MCF 10A (cell line): ENCODE results near the gene SYNDIG1L. TPM values are rescaled to one million over a fixed set of nuclear protein-coding genes. Genes with fewer than 3 reads are reported as not detected.

Experiments used
- Bru-seq: library from RNA; stranded (reverse); fragments of 400-500 nt; gene quantifications from one replicate; lab custom pipeline; 2021; lab: Mats Ljungman, UMichigan
- BruChase-seq, 2 experiments: library from RNA; stranded (reverse); fragments of 400-500 nt; gene quantifications; one replicate each; lab custom pipeline; 2021; lab: Mats Ljungman, UMichigan
- BruUV-seq: library from RNA; stranded (reverse); fragments of 400-500 nt; replicated peaks from 2 replicates; lab custom pipeline; 2021; lab: Mats Ljungman, UMichigan
- CTCF ChIA-PET: fragments of 300-600 bp; sonication (Branson Sonifier 250); formaldehyde crosslinking; extraction: SDS; loops from one replicate; lab custom pipeline; 2021; ENCODE audit warnings: antibody characterized with exemption, inconsistent platforms; lab: Yijun Ruan, JAX
- POLR2A ChIA-PET: fragments of 300-600, 350-650 bp; sonication (Branson Sonifier 250); formaldehyde crosslinking; extraction: SDS; loops from one replicate; lab custom pipeline; 2020; ENCODE audit warnings: antibody characterized with exemption, inconsistent platforms; lab: Yijun Ruan, JAX
- DNase-seq: peaks from one replicate; pipeline ENCODE4 v3.0.0-alpha.2; 2018; ENCODE audit not compliant: unreplicated experiment
- H3K27ac Mint-ChIP-seq: one replicate; pipeline ENCODE4 v1.8.0; 2022; ENCODE audit warnings: mild to moderate bottlenecking, low read depth, mixed read lengths; ENCODE audit not compliant: unreplicated experiment
- H3K27me3 Mint-ChIP-seq: one replicate; pipeline ENCODE4 v1.8.0; 2022; ENCODE audit warnings: mixed read lengths; ENCODE audit not compliant: insufficient read depth, unreplicated experiment
- H3K36me3 Mint-ChIP-seq: one replicate; pipeline ENCODE4 v1.8.0; 2022; ENCODE audit warnings: mild to moderate bottlenecking, moderate library complexity, mixed read lengths; ENCODE audit not compliant: insufficient read depth, unreplicated experiment
- H3K4me1 Mint-ChIP-seq: one replicate; pipeline ENCODE4 v1.8.0; 2022; ENCODE audit warnings: mixed read lengths; ENCODE audit not compliant: insufficient read depth, unreplicated experiment
- H3K4me3 Mint-ChIP-seq: one replicate; pipeline ENCODE4 v1.8.0; 2022; ENCODE audit warnings: mild to moderate bottlenecking, moderate library complexity, mixed read lengths; ENCODE audit not compliant: unreplicated experiment
- H3K9me3 Mint-ChIP-seq: one replicate; pipeline ENCODE4 v1.8.0; 2022; ENCODE audit warnings: mixed read lengths; ENCODE audit not compliant: unreplicated experiment
- intact Hi-C: fragments of 100-400 bp; cut with micrococcal nuclease; formaldehyde crosslinking; loops from 2 replicates; pipeline ENCODE4 v1.14.1; 2022
- long read RNA-seq: library from polyadenylated mRNA; stranded (forward); transcript quantifications from one replicate; pipeline ENCODE4 v2.0.0, GENCODE V29; 2022
- total RNA-seq: library from RNA; stranded (reverse); gene quantifications from 2 replicates; pipeline ENCODE4 v1.2.3, GENCODE V29; 2022
- TF ChIP-seq, protein P1 (sequence below): fragments of 200-600 bp; IDR thresholded peaks from one replicate; pipeline ENCODE4 v1.8.0; 2022; ENCODE audit warnings: antibody characterized with exemption, mild to moderate bottlenecking; ENCODE audit not compliant: unreplicated experiment

SYNDIG1L gene
- total RNA-seq (not detected in 2 replicates), Bru-seq, nascent RNA (percentile 11 among the genes with signal in this experiment), BruChase-seq, experiment 1, labeled RNA remaining after a 6-hour chase (percentile 23 among the genes with signal in this experiment), BruChase-seq, experiment 2, labeled RNA remaining after a 2-hour chase (percentile 18 among the genes with signal in this experiment)
- long read RNA-seq, result 0 reads

DNA sequence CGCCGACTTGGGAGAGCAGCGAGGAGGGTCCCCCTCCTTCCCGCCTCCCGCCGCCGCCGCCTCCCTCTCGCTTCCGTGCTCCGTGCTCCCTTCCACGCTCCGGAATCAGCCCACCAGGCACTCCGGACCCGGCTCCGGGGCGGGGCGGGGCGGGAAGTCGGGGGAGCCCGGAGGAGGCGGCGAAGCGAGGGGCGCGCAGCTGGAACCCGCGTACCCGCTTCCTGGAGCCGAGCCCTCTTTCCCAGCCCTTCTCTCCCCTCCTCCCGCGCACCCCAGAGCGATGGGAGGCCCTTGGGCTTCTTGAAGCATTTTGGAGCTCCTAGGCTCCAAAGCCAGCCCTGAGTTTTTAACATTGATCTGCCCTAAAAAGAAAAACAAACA is at the start of gene SYNDIG1L:
SYNDIG1L (minus strand) TSS at position 9 of the 381 bp plus-strand sequence. CDS start 16,466 bp downstream, outside the sequence.
- Mint-ChIP-seq H3K4me3 (no peak within 1 kb of the TSS), H3K27ac (no peak within 1 kb of the TSS), H3K27me3 (peaks cover 62% of the 10 kb centered on the region), H3K4me1 (no peaks in the 10 kb centered on the region), H3K9me3 (no peaks in the 10 kb centered on the region), H3K36me3 (no peaks in the 10 kb centered on the region)
- BruUV-seq, result no TSS peak
- ChIA-PET POLR2A (no interaction called here), CTCF (no interaction called here)
- TF ChIP-seq, protein P1, sequence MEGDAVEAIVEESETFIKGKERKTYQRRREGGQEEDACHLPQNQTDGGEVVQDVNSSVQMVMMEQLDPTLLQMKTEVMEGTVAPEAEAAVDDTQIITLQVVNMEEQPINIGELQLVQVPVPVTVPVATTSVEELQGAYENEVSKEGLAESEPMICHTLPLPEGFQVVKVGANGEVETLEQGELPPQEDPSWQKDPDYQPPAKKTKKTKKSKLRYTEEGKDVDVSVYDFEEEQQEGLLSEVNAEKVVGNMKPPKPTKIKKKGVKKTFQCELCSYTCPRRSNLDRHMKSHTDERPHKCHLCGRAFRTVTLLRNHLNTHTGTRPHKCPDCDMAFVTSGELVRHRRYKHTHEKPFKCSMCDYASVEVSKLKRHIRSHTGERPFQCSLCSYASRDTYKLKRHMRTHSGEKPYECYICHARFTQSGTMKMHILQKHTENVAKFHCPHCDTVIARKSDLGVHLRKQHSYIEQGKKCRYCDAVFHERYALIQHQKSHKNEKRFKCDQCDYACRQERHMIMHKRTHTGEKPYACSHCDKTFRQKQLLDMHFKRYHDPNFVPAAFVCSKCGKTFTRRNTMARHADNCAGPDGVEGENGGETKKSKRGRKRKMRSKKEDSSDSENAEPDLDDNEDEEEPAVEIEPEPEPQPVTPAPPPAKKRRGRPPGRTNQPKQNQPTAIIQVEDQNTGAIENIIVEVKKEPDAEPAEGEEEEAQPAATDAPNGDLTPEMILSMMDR, result no peak
- intact Hi-C loops, result no loop called here
- DNase-seq, result no peak

DNA sequence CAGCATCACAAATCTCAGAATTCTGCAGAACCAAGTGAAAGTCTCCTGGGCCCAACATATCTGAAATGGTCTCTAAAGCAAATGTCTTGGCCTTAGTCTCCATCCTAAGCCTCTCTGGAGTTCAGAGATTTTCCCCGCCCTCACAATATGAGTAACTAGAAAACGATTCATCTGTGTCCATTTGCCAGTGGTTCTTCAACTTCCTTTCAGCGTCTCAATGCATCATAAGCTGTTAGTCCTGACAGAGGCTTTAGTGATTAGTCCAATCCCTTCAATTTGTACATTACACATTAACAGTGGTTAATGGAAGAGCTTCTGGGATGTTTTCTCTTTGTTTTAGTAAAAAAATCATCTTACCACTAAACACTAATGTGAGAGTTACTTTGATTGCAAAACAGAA is 49.7 kb upstream of the SYNDIG1L start:
- POLR2A ChIA-PET, result no interaction called here
- BruUV-seq, result no TSS peak
- intact Hi-C loops, result no loop called here

DNA sequence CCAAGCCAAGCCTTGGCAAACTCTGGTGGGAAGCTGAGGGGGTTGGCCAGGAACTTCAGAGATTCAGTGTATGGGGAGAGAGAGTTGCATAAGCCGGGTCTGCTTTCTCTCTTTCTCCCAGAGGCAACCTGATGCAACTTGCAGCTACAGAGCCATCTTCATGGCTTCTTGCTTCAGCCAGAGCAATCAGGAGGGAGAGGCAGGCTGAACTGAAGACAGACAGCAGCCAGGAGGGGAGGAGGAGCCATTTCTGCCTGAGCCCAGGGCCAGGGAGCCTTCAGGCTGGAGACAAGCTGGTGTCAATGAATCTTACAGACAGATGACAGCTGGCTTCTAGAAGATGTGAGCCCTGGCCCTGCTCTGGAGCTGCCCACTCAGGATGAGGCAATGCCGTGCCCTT is 48.4 kb upstream of the SYNDIG1L start:
- BruUV-seq, result no TSS peak
- Mint-ChIP-seq H3K27ac (peak overlapping the region; percentile 51), H3K4me1 (no peaks in the 10 kb centered on the region), H3K27me3 (no peaks in the 10 kb centered on the region), H3K9me3 (no peaks in the 10 kb centered on the region), H3K4me3 (no peak overlapping the region), H3K36me3 (peaks cover 11% of the 10 kb centered on the region)
- ChIA-PET CTCF (interaction anchor here (0.6 kb wide), 1 partner anchor 111 kb away, joined by 3 read pairs; no protein-coding TSS in a partner anchor), POLR2A (interaction anchor here (0.9 kb wide), 1 partner anchor 19 kb away, joined by 4 read pairs; the partner anchor contains the start of genes ISCA2 and NPC2)
- TF ChIP-seq, protein P1, result no peak
- intact Hi-C loops, result no loop called here
- DNase-seq, result no peak

More for the DNA sequence above, 49.7 kb upstream of the SYNDIG1L start:
- no peak overlapping the region for H3K4me3 Mint-ChIP-seq
- no peak overlapping the region for H3K27ac Mint-ChIP-seq
- H3K27me3 Mint-ChIP-seq, result no peaks in the 10 kb centered on the region
- H3K9me3 Mint-ChIP-seq, result no peaks in the 10 kb centered on the region
- peaks cover 24% of the 10 kb centered on the region for H3K36me3 Mint-ChIP-seq
- TF ChIP-seq, protein P1, result no peak
- CTCF ChIA-PET, result interaction anchor here (0.6 to 0.9 kb wide), 2 partner anchors 12 to 116 kb away, joined by 3 read pairs; no protein-coding TSS in a partner anchor
- no peaks in the 10 kb centered on the region for H3K4me1 Mint-ChIP-seq
- DNase-seq, result no peak

DNA sequence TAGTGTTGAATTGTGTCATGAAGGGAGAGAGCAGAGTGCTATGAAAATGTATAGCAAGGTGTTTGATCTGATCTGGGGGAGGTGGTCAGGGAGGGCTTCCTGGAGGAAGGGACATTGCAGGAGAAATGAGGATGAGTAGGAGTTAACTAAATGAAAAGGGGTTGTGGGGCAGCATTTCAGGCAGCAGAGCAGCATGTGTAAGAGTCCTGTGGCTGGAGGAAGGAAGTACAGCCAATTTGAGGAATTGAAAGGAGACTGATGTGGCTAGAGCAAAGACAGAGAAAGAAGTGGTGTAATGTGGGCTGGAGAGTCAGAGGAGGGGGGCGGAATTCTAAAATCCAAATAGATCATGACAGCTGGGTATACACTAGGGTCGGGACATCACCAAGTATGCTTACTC is 46.6 kb upstream of the SYNDIG1L start:
- Mint-ChIP-seq H3K4me3 (no peak overlapping the region), H3K9me3 (no peaks in the 10 kb centered on the region), H3K4me1 (no peaks in the 10 kb centered on the region), H3K36me3 (peaks cover 6% of the 10 kb centered on the region), H3K27me3 (no peaks in the 10 kb centered on the region), H3K27ac (no peak overlapping the region)
- POLR2A ChIA-PET, result no interaction called here
- DNase-seq, result no peak
- CTCF ChIA-PET, result no interaction called here
- TF ChIP-seq, protein P1, result no peak
- no TSS peak for BruUV-seq
- intact Hi-C loops, result no loop called here
